SU-DHL-6 (cell line): ENCODE results near the gene LAMA1.

Experiments
- CTCF ChIP-seq: fragments of 200-600 bp; sonication (generic); IDR thresholded peaks from one replicate; pipeline ENCODE4 v1.5.1; 2017; ENCODE audit warnings: antibody characterized with exemption, mild to moderate bottlenecking, low read length, moderate library complexity; ENCODE audit not compliant: insufficient read depth, poor library complexity, severe bottlenecking
- EZH2phosphoT487 ChIP-seq: fragments of 200-600 bp; sonication (generic), shearing (Covaris generic); conservative IDR thresholded peaks from 2 replicates; pipeline ENCODE4 v1.6.1; 2018; ENCODE audit warnings: mild to moderate bottlenecking, antibody characterized with exemption, low read length, moderate library complexity, mixed read lengths

- TF ChIP-seq CTCF = no peak
- TF ChIP-seq EZH2phosphoT487 = no peak
Measured at GRCh38 chr18:7146067-7146466, 28.5 kb upstream of the LAMA1 start.
